ENCODE results near the gene ASAH2. TPM values are rescaled to one million over a fixed set of nuclear protein-coding genes. Genes with fewer than 3 reads are reported as not detected.
"Not testable (repeated sequence)": the region's sequence is repeated elsewhere in the genome, so short reads cannot be mapped to it uniquely, and the experiment has no call there.

The ASAH2 gene
- total and polyA plus RNA-seq, 5 donors, result 0.43 to 4.5 (median 1.9) TPM

DNA sequence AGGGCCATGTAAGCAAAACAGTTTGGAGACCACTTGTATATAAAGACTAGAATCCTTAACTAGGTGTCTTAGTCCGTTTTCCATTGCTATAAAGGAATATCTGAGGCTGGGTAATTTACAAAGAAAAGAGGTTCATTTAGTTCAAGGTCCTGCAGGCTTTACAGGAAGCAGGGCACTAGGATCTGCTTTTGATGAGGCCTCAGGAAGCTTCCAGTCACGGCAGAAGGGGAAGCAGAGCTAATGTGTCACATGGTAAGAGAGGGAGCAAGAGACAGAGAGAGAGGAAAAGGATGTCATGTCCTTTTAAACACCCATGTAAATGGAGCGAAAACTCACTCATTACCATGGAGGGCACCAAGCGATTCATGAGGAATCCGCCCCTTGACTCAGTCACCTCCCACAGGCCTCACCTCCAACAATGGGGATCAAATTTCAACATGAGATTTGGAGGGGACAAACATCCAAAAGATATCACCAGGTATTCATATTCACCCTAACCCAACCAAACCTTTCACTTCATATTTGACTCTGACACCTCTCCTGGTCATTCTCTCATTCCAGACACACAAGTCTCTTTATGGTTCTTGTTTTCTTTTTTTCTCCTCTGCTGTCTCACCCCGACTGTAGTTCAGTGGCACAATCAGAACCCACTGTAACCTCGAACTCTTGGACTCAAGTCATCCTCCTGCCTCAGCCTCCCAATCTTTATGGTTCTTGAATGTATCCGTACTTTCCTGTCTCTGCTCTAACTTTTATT lies 30.1 kb upstream of the ASAH2 start:
- Histone ChIP-seq H3K27ac (ENCODE audit: low read length) (no peak overlapping the region), H3K4me3 (ENCODE audit: low read length) (no peak overlapping the region), H3K4me1 (ENCODE audit: control insufficient read depth, insufficient read depth, low read length) (no peaks in the 10 kb centered on the region), H3K27me3 (ENCODE audit: control insufficient read depth, insufficient read depth) (peaks cover 2% of the 10 kb centered on the region), H3K9me3 (ENCODE audit: control insufficient read depth, low read length) (no peaks in the 10 kb centered on the region)
- DNase-seq (no peak), ATAC-seq (no peak)
- 82% methylated on average over 8 of the region's 8 CpGs for WGBS
- intact Hi-C loops (cut with DNase I), result no loop called here

DNA sequence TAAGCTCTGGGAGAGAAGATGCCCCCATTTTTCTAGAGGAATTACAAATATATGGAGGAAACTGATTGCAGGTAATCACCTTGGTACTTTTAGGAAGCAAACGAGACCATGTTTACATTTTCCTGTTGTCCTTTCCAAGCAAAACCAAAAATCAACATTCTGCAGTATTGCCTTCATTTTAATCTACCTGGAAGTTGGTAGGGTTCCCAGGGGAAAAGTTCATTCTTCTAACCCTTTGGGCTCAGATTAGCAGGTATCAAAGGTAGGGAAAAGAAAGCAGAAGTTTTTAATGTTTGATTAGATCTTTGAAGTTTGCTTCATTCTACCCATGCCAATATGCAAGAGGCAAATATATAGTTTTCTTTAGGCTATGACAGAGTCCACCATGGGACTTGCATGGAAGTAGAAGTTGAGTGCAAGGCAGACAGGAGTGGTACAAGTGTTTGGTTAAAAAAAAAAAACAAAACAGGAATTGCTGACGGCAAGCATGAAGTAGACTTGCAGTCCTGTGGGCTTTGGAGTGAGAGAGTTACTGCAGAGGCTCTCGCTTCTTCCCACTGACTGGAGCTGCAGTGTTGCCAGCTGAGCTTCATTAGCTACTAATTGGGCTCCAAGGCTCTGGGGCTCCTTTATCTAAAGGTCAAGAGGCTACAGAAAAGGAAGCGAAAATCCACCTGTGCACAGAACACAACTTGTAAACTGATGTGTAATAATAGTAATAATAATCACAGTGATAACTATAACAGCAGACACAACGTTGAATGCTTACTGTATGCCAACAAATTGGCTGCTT lies 28.9 kb upstream of the ASAH2 start:
- intact Hi-C loops (cut with DNase I), result no loop called here

DNA sequence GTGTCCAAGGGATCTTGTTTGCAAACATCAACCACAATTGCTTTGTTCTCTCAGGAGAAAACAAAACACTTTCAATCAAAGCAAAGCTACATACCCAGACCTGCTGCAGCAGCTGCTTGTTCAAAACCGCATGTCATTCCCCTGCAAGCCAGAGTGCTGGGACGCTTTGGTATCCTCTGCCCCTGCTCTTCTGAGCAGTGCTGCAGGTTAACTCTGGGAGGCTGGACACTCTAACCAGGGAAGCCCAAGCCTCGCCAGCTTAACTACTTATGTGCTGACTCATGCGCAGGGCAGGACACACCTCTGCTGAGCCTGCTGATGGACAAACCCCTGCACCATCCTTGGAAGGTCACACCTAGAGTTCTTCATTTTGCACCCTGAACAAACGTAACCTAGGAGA lies 28.2 kb upstream of the ASAH2 start:
- DNase-seq (no peak), ATAC-seq (no peak)
- H3K4me1 ChIP-seq (ENCODE audit: control insufficient read depth, insufficient read depth, low read length), result no peaks in the 10 kb centered on the region
- H3K4me3 ChIP-seq (ENCODE audit: low read length), result no peak overlapping the region
- peaks cover 2% of the 10 kb centered on the region for H3K27me3 ChIP-seq (ENCODE audit: control insufficient read depth, insufficient read depth)
- 61% methylated on average over 5 of the region's 5 CpGs for WGBS
- H3K9me3 ChIP-seq (ENCODE audit: control insufficient read depth, low read length), result no peaks in the 10 kb centered on the region
- H3K27ac ChIP-seq (ENCODE audit: low read length), result no peak overlapping the region
- intact Hi-C loops (cut with DNase I), result loop anchor here in 1 of 4 donors (10.0 kb wide), 1 partner anchor 355 kb away; no protein-coding TSS in a partner anchor

More for the DNA sequence above, 28.9 kb upstream of the ASAH2 start:
- Histone ChIP-seq H3K4me1 (ENCODE audit: control insufficient read depth, insufficient read depth, low read length) (no peaks in the 10 kb centered on the region), H3K9me3 (ENCODE audit: control insufficient read depth, low read length) (no peaks in the 10 kb centered on the region), H3K27me3 (ENCODE audit: control insufficient read depth, insufficient read depth) (peaks cover 2% of the 10 kb centered on the region), H3K4me3 (ENCODE audit: low read length) (no peak overlapping the region), H3K27ac (ENCODE audit: low read length) (no peak overlapping the region)
- 52% methylated on average over 5 of the region's 5 CpGs for WGBS
- ATAC-seq (no peak), DNase-seq (no peak)

DNA sequence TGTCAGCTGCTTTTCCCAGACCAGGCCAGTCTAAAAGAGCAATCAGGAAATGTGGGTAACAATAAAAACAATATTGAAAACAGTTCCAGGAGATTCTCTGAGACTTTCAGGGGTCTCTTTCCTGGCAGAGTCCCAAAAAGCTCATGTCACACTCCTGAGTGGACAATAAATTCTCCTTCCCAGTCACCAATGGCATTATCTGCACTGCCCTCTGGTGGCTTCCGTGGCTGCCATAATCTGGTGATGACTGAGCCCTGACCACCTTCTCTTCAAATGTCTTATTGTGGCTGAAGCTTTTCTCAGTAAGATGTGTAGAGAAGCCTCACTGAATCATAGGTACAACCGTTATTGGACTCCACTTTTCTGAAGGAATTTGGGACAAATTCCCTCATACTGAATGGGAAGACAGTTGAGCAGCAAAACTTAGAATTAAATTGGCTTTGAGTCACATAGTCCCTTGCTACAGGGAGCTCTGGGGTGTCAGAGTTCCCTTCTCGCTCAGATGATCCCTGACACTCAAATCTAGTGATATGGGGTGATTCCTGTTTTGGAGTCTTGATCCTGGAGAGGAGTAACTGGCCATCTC lies 24.4 kb upstream of the ASAH2 start:
- intact Hi-C loops (cut with DNase I), result loop anchor here in 1 of 4 donors (10.0 kb wide), 1 partner anchor 359 kb away; no protein-coding TSS in a partner anchor

DNA sequence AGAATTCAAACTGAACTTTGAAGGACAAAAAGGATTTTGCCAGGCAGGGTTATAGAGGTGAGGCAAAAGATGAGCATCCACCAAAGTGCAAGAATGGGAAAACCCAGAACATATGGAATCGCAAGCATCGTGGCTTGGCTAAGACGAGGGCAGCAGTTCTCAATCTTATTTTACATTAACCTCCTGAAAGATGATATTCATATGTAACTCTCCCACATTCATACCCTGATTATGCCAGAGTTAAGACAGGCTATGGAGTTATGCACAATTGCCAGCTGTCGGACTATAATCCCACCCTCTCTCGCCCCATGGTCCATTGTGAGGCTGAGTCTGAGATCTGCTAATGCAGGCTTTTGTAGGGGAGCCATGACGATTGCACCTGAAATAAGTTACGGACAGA lies 21.2 kb upstream of the ASAH2 start:
- WGBS, result 90% methylated on average over 7 of the region's 7 CpGs
- Histone ChIP-seq H3K9me3 (ENCODE audit: control insufficient read depth, low read length) (no peaks in the 10 kb centered on the region), H3K4me3 (ENCODE audit: low read length) (no peak overlapping the region), H3K27ac (ENCODE audit: low read length) (no peak overlapping the region), H3K27me3 (ENCODE audit: control insufficient read depth, insufficient read depth) (no peaks in the 10 kb centered on the region), H3K4me1 (ENCODE audit: control insufficient read depth, insufficient read depth, low read length) (no peaks in the 10 kb centered on the region)
- DNase-seq (no peak), ATAC-seq (no peak)
- intact Hi-C loops (cut with DNase I), result loop anchor here in 1 of 4 donors (10.0 kb wide), 1 partner anchor 362 kb away; no protein-coding TSS in a partner anchor

More for the DNA sequence above, 24.4 kb upstream of the ASAH2 start:
- WGBS, result 51% methylated on average over 3 of the region's 3 CpGs
- H3K27me3 ChIP-seq (ENCODE audit: control insufficient read depth, insufficient read depth), result no peaks in the 10 kb centered on the region
- no peak for ATAC-seq
- H3K27ac ChIP-seq (ENCODE audit: low read length), result no peak overlapping the region
- no peaks in the 10 kb centered on the region for H3K9me3 ChIP-seq (ENCODE audit: control insufficient read depth, low read length)
- DNase-seq, result peak; percentile 18 to 74 (median 63)
- H3K4me1 ChIP-seq (ENCODE audit: control insufficient read depth, insufficient read depth, low read length), result no peaks in the 10 kb centered on the region
- H3K4me3 ChIP-seq (ENCODE audit: low read length), result no peak overlapping the region

DNA sequence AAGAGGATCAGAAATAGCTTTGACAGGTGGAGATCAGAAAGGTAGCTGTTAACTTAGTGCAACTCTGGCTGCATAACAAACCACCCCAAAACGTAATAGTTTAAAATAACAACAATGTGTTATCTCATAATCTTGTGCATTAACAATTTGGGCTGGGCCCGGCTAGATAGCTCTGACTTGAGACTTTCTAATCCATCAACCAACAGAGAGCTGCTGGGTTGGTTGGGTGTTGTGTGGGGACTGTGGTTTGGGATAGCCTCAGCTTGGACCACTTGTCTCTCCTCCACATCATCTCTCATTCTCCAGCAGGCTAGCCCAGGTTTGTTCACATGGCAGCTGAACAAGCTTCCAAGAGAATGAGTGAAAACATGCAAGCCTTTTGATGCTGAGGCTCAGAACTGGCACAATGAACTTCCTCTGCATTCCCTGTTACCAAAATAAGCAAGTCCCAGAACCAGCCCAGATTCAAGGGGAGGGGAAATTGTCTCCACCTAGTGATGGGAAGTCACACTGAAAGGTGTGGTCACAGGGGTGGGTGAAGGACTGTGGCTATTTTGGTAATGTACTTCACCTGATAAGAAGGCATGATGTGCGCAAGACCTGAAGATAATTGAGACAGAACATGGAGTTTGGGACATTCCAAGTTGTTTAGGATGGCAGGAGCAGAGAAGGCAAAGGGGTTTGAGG lies 20.4 kb upstream of the ASAH2 start:
- Histone ChIP-seq H3K27me3 (ENCODE audit: control insufficient read depth, insufficient read depth) (no peaks in the 10 kb centered on the region), H3K4me1 (ENCODE audit: control insufficient read depth, insufficient read depth, low read length) (no peaks in the 10 kb centered on the region), H3K4me3 (ENCODE audit: low read length) (no peak overlapping the region), H3K27ac (ENCODE audit: low read length) (no peak overlapping the region), H3K9me3 (ENCODE audit: control insufficient read depth, low read length) (no peaks in the 10 kb centered on the region)
- ATAC-seq, result no peak
- intact Hi-C loops (cut with DNase I), result loop anchor here in 1 of 4 donors (10.0 kb wide), 1 partner anchor 363 kb away; no protein-coding TSS in a partner anchor
- DNase-seq, result no peak
- 73% methylated on average over 3 of the region's 3 CpGs for WGBS

DNA sequence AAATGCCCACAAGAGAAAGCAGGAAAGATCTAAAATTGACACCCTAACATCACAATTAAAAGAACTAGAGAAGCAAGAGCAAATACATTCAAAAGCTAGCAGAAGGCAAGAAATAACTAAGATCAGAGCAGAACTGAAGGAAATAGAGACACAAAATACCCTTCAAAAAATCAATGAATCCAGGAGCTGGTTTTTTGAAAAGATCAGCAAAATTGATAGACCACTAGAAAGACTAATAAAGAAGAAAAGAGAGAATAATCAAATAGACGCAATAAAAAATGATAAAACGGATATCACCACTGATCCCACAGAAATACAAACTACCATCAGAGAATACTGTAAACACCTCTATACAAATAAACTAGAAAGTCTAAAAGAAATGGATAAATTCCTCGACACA lies 16.6 kb upstream of the ASAH2 start:
- H3K4me3 ChIP-seq (ENCODE audit: low read length); H3K4me1 ChIP-seq (ENCODE audit: control insufficient read depth, insufficient read depth, low read length); H3K27ac ChIP-seq (ENCODE audit: low read length); H3K9me3 ChIP-seq (ENCODE audit: control insufficient read depth, low read length); ATAC-seq; intact Hi-C loops (cut with DNase I); H3K27me3 ChIP-seq (ENCODE audit: control insufficient read depth, insufficient read depth); DNase-seq: not testable (repeated sequence)
- 89% methylated on average over 3 of the region's 3 CpGs for WGBS

DNA sequence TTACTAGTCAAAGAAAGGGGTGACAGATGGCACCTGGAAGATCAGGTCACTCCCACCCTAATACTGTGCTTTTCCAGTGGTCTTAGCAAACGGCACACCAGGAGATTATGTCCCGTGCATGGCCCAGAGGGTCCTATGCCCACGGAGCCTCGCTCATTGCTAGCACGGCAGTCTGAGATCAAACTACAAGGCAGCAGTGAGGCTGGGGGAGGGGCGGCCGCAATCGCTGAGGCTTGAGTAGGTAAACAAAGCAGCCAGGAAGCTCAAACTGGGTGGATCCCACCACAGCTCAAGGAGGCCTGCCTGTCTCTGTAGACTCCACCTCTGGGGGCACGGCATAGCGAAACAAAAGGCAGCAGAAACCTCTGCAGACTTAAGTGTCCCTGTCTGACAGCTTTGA lies 11.3 kb upstream of the ASAH2 start:
- H3K4me3 ChIP-seq (ENCODE audit: low read length); H3K4me1 ChIP-seq (ENCODE audit: control insufficient read depth, insufficient read depth, low read length); H3K9me3 ChIP-seq (ENCODE audit: control insufficient read depth, low read length); H3K27ac ChIP-seq (ENCODE audit: low read length); H3K27me3 ChIP-seq (ENCODE audit: control insufficient read depth, insufficient read depth); intact Hi-C loops (cut with DNase I); ATAC-seq: not testable (repeated sequence)
- peak in 1 of 3 donors; percentile 30 for DNase-seq
- WGBS, result 90% methylated on average over 10 of the region's 10 CpGs

DNA sequence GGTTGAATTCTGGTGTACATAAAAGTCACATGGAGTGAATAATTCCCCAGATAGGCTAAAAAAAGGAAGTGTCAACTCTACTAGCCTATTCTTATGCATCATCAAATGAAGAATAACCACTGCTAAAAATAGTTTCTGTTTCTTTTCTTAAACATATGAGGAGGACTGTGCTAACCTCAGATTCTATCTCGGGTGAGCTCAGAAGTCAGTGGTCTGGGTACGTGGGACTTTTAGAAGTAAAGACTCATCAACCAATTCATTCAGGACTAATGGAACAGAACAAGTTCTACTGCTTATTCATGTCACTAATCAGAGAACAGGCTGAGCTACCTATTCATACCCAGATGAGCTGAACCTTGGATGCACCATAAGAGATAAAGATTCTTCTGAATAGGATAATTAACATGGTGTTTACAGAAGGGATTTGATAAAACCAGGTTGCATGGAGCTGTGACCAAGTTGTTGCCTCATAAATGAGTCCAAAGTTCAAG lies 9.5 kb upstream of the ASAH2 start:
- WGBS, result 45% methylated on average over 2 of the region's 2 CpGs
- DNase-seq, result no peak
- no peaks in the 10 kb centered on the region for H3K4me1 ChIP-seq (ENCODE audit: control insufficient read depth, insufficient read depth, low read length)
- H3K27me3 ChIP-seq (ENCODE audit: control insufficient read depth, insufficient read depth), result no peaks in the 10 kb centered on the region
- no peak overlapping the region for H3K4me3 ChIP-seq (ENCODE audit: low read length)
- intact Hi-C loops (cut with DNase I), result no loop called here
- H3K9me3 ChIP-seq (ENCODE audit: control insufficient read depth, low read length), result no peaks in the 10 kb centered on the region
- no peak for ATAC-seq
- no peak overlapping the region for H3K27ac ChIP-seq (ENCODE audit: low read length)

DNA sequence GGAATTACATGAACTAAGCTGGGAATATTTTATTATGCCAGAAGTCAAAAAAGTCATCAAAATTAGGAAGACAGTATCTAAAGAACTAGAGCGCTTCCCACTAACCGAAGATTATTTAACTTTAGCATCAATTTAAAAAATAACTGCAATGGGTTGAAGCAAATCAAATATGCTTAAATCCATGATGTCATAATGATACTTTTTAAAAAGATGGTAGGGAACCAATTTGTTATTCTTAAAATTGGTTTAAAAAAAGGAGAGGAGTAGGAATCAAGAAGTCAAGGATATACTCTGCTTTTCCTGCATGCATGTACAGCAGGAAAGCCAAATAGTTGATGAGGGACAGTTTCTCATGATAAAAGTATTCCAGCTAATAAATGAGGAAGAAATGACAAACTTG lies 3.2 kb upstream of the ASAH2 start:
- DNase-seq, result no peak
- Histone ChIP-seq H3K4me3 (ENCODE audit: low read length) (no peak overlapping the region), H3K9me3 (ENCODE audit: control insufficient read depth, low read length) (no peaks in the 10 kb centered on the region), H3K27ac (ENCODE audit: low read length) (no peak overlapping the region), H3K4me1 (ENCODE audit: control insufficient read depth, insufficient read depth, low read length) (no peaks in the 10 kb centered on the region), H3K27me3 (ENCODE audit: control insufficient read depth, insufficient read depth) (no peaks in the 10 kb centered on the region)
- no peak for ATAC-seq
- intact Hi-C loops (cut with DNase I), result no loop called here
- WGBS, result 45% methylated on average over 2 of the region's 2 CpGs

Data from right cardiac atrium (tissue), 5 donors.